ENCODE measurements around the gene TENM3. TPM values are rescaled to one million over a fixed set of nuclear protein-coding genes. Genes with fewer than 3 reads are reported as not detected.

Gene TENM3
- total RNA-seq, 1 donor from 2014 or later = 0.05 TPM

DNA sequence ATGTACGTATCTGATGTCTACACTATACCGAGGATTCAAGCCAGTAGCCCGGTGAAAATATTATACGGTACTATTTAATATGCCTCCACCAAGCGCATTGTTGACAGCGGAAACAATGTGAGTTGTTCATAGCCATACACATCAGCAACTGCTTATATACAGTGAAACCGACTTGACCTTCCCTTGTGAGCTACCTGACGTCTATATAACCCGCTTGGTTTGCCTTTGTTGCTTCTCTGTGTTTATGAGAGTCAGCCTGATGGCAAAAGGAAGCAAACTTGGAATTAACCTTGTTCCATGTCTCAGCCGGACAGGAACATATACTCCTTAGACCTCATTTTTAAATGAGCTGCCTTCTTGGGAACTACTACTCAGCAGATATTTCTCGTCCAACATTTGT lies 462.2 kb downstream of the TENM3 start:
- intact Hi-C loops (cut with micrococcal nuclease) = no loop called here
- Mint-ChIP-seq H3K27me3 (ENCODE audit: low read depth) (no peaks in the 10 kb centered on the region), H3K36me3 (ENCODE audit: low read depth) (no peaks in the 10 kb centered on the region), H3K9me3 (no peaks in the 10 kb centered on the region), H3K27ac (no peak overlapping the region), H3K4me3 (ENCODE audit: low read depth) (no peak overlapping the region), H3K4me1 (ENCODE audit: low read depth) (no peaks in the 10 kb centered on the region)
- DNase-seq (ENCODE audit: low spot score) = no peak

DNA sequence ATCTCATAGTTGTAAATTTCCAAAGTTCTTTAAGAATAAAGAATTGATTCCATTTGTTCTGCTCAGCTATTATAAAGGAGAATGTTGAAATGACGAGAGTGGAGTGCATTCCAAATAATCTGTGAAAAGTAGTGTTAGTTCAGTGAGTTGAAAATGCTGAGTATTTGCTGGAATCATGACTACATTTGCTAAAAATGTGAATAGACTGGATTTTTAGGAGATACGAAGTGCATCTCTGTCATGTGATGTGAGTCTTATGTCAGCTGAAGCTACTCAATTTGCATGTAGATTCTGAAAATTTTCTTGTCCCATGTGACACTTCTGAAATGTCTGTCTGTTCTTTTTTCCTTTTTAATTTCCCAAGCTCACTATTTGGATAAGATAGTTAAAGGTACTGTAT lies 468.0 kb downstream of the TENM3 start:
- no peaks in the 10 kb centered on the region for H3K36me3 Mint-ChIP-seq (ENCODE audit: low read depth)
- peaks cover 1% of the 10 kb centered on the region for H3K27me3 Mint-ChIP-seq (ENCODE audit: low read depth)
- no peak overlapping the region for H3K4me3 Mint-ChIP-seq (ENCODE audit: low read depth)
- H3K9me3 Mint-ChIP-seq = no peaks in the 10 kb centered on the region
- no peak overlapping the region for H3K27ac Mint-ChIP-seq
- intact Hi-C loops (cut with micrococcal nuclease) = no loop called here
- H3K4me1 Mint-ChIP-seq (ENCODE audit: low read depth) = no peaks in the 10 kb centered on the region
- DNase-seq (ENCODE audit: low spot score) = no peak

DNA sequence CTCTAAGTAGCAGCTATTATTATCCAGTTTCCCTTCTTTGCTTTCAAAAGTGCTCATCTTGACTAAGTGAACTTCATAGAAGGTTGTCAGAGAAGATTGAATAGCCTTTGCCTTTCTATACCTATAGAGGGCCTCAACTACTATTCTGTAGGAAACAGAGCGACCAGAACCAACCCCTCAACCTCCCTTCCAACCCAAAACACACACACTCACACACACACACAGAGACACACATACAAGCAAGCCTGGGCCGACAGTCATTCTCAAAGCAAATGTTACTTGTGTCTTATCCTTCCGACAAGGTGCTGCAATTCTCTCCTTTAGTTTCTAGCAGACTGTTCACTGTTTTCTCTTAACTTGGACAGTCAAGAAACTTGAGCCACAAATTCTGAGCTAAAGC lies 472.3 kb downstream of the TENM3 start:
- DNase-seq (ENCODE audit: low spot score) = no peak
- Mint-ChIP-seq H3K9me3 (no peaks in the 10 kb centered on the region), H3K36me3 (ENCODE audit: low read depth) (no peaks in the 10 kb centered on the region), H3K27me3 (ENCODE audit: low read depth) (peaks cover 1% of the 10 kb centered on the region), H3K4me1 (ENCODE audit: low read depth) (no peaks in the 10 kb centered on the region), H3K27ac (no peak overlapping the region), H3K4me3 (ENCODE audit: low read depth) (no peak overlapping the region)
- intact Hi-C loops (cut with micrococcal nuclease) = no loop called here

DNA sequence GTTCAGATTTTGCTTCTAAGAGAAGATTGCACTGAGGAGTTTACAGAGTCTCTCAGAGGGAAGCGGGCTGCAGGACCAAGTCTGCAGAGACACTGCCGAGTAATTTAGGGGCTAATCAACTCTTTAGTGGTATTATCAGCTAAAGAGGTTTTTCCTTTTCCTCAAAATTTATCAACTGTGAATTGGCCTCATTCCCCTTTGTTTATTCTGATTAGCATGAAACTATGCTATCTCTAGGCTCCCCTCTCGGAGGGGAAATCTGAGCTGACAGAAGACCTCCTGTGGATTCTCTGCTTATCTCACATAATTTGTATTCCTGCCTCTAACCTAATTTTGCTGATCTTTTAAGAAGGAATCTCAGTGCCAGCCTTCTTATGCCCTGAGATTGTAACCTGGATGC lies 473.0 kb downstream of the TENM3 start:
- intact Hi-C loops (cut with micrococcal nuclease) = no loop called here
- H3K9me3 Mint-ChIP-seq = no peaks in the 10 kb centered on the region
- no peaks in the 10 kb centered on the region for H3K4me1 Mint-ChIP-seq (ENCODE audit: low read depth)
- no peak overlapping the region for H3K27ac Mint-ChIP-seq
- H3K27me3 Mint-ChIP-seq (ENCODE audit: low read depth) = peaks cover 1% of the 10 kb centered on the region
- no peak for DNase-seq (ENCODE audit: low spot score)
- no peaks in the 10 kb centered on the region for H3K36me3 Mint-ChIP-seq (ENCODE audit: low read depth)
- H3K4me3 Mint-ChIP-seq (ENCODE audit: low read depth) = no peak overlapping the region

DNA sequence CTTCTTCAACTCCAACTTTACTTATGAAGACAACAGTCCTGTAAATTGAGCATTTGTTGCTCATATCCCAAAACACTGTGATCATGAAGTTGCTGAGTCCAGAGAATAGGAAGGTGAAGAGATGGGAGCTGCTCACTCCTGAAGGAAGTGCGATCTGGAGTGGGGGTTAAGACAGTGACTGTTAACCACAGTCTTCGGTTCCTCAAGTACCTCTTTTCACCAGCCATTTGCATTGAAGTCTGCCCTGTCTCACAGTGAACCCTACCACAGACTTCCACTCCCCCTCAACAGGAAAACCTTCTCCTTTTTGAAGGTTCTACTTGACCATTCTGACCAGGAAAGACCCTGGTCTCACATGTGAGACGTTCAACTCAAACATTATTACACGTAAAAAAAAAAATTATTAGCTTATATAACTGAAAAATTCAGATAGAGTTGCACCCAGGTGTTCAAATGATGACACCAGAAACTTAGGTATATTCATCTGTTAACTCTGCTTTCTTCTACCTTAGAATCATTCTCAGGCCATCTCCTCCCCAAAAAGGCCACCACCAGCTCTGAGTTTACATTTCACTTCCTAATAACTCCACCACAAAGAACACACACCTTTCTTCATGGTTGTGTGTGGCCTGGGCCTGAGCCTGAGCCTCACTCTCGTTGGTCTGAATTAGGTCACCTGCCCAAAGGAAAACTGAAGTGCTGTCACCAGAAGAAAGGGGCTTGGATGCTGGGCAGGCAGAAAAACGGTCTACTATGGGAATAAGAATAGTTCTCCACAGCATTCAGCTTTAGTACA lies 474.8 kb downstream of the TENM3 start:
- H3K27ac Mint-ChIP-seq = no peak overlapping the region
- no peaks in the 10 kb centered on the region for H3K27me3 Mint-ChIP-seq (ENCODE audit: low read depth)
- H3K9me3 Mint-ChIP-seq = no peaks in the 10 kb centered on the region
- intact Hi-C loops (cut with micrococcal nuclease) = no loop called here
- DNase-seq (ENCODE audit: low spot score) = no peak
- H3K4me1 Mint-ChIP-seq (ENCODE audit: low read depth) = no peaks in the 10 kb centered on the region
- H3K36me3 Mint-ChIP-seq (ENCODE audit: low read depth) = no peaks in the 10 kb centered on the region
- H3K4me3 Mint-ChIP-seq (ENCODE audit: low read depth) = no peak overlapping the region

DNA sequence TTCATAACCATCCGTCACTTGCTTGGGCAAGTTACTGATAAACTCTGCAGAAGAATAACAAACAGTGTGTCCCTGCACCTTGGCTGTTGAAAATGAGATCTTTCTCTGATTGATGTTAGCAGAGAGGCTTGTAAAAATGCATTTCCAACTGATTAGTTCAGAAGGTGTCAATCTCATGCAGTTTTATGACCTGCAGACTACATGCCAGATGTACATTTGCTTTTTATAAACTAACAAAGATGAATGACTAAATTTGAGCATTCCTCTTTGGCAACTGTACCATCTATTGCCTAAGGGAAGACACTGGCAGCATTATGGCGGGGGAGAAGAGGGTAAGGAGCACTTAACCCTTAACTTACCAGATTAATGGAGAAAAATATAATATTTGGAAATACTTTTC lies 481.2 kb downstream of the TENM3 start:
- intact Hi-C loops (cut with micrococcal nuclease) = no loop called here
- no peaks in the 10 kb centered on the region for H3K4me1 Mint-ChIP-seq (ENCODE audit: low read depth)

DNA sequence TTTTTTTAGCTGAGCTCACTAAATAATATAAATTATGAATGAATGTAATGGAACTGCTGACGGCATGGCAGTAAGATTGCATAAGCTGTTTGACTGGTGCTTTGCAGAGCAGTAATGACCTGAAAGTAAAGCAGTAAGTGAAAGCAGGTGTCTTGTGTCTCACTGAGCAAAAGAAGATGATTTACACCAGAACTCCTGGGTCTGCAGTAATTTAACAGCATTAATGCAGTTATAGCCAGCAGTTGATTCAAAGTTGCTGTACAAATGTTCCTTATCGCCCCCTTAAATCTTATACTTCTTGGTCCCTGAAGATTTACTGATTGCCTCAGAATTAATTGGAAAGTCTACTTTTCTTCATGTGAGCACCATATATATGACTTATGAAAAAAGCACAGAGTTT lies 486.3 kb downstream of the TENM3 start:
- Mint-ChIP-seq H3K4me3 (ENCODE audit: low read depth) (no peak overlapping the region), H3K27me3 (ENCODE audit: low read depth) (no peaks in the 10 kb centered on the region), H3K4me1 (ENCODE audit: low read depth) (no peaks in the 10 kb centered on the region), H3K36me3 (ENCODE audit: low read depth) (no peaks in the 10 kb centered on the region), H3K9me3 (no peaks in the 10 kb centered on the region), H3K27ac (no peak overlapping the region)
- intact Hi-C loops (cut with micrococcal nuclease) = no loop called here
- no peak for DNase-seq (ENCODE audit: low spot score)

More for the DNA sequence above, 481.2 kb downstream of the TENM3 start:
- H3K27ac Mint-ChIP-seq = no peak overlapping the region
- no peak for DNase-seq (ENCODE audit: low spot score)
- H3K9me3 Mint-ChIP-seq = no peaks in the 10 kb centered on the region
- H3K27me3 Mint-ChIP-seq (ENCODE audit: low read depth) = no peaks in the 10 kb centered on the region
- H3K4me3 Mint-ChIP-seq (ENCODE audit: low read depth) = no peak overlapping the region
- H3K36me3 Mint-ChIP-seq (ENCODE audit: low read depth) = no peaks in the 10 kb centered on the region

DNA sequence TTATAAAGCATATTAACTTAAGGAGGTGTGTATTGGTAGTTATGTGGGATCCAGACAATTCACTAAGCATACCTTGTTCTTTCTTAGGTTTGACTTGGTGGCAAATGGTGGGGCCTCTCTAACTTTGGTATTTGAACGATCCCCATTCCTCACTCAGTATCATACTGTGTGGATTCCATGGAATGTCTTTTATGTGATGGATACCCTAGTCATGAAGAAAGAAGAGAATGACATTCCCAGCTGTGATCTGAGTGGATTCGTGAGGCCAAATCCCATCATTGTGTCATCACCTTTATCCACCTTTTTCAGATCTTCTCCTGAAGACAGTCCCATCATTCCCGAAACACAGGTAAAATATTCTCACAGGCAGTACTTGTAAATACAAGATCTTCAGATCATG lies 487.6 kb downstream of the TENM3 start:
- no peak overlapping the region for H3K4me3 Mint-ChIP-seq (ENCODE audit: low read depth)
- no peaks in the 10 kb centered on the region for H3K36me3 Mint-ChIP-seq (ENCODE audit: low read depth)
- H3K9me3 Mint-ChIP-seq = no peaks in the 10 kb centered on the region
- no peak overlapping the region for H3K27ac Mint-ChIP-seq
- H3K27me3 Mint-ChIP-seq (ENCODE audit: low read depth) = no peaks in the 10 kb centered on the region
- H3K4me1 Mint-ChIP-seq (ENCODE audit: low read depth) = no peaks in the 10 kb centered on the region
- intact Hi-C loops (cut with micrococcal nuclease) = no loop called here
- no peak for DNase-seq (ENCODE audit: low spot score)

DNA sequence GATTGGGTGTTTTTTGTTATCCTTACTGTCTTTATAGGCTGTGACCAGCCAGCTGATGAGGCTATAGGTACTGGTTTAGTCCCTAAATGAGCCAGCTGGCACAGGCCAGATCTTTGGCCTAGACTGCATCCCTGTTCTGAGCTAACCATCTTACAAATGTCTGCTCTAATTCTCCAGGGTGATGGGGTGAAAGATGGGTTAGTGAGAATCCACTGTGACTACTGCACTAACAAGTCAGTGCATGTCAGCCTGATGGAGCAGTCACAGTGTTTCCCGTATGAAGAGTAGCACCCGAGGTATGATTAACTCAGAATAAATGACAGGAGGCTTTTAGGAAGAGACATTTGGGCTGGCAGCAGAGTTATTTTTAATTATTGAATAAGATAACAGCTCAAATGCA lies 493.0 kb downstream of the TENM3 start:
- no peaks in the 10 kb centered on the region for H3K27me3 Mint-ChIP-seq (ENCODE audit: low read depth)
- no peaks in the 10 kb centered on the region for H3K9me3 Mint-ChIP-seq
- no peaks in the 10 kb centered on the region for H3K4me1 Mint-ChIP-seq (ENCODE audit: low read depth)
- H3K27ac Mint-ChIP-seq = no peak overlapping the region
- no peaks in the 10 kb centered on the region for H3K36me3 Mint-ChIP-seq (ENCODE audit: low read depth)
- H3K4me3 Mint-ChIP-seq (ENCODE audit: low read depth) = no peak overlapping the region
- no peak for DNase-seq (ENCODE audit: low spot score)
- intact Hi-C loops (cut with micrococcal nuclease) = no loop called here

DNA sequence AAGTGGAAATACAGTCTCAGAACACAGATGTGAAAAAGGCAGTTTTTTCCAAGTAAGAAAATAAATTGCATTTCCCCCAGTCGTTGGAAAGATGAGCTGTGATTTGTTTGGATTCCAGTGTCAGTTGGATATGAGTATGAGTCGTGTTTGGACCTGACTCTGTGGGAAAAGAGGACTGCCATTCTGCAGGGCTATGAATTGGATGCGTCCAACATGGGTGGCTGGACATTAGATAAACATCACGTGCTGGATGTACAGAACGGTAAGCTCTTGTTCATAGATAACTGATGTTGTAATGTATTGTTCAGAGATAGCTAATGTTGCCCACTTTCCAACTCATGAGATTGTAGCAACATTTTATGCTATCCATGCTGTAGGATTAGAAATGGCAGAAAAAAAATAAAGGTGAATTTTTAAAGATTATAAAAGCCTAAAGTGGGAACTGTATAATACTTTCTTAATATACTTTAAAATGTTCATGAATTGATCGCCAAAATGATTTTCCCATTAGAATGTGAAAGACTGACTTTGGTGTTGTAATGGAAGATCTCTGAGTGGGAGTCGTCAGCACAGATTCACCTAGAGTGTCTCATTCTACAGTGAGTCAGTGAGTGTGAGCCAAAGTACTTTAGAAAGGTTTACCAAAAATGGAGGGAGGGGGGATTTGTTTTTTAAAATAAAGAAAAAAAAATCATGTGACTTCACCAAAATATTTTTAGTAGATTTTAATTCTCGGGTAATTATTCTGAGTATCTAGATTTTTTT lies 495.3 kb downstream of the TENM3 start:
- Mint-ChIP-seq H3K4me3 (ENCODE audit: low read depth) (no peak overlapping the region), H3K36me3 (ENCODE audit: low read depth) (no peaks in the 10 kb centered on the region), H3K4me1 (ENCODE audit: low read depth) (no peaks in the 10 kb centered on the region), H3K27me3 (ENCODE audit: low read depth) (no peaks in the 10 kb centered on the region), H3K27ac (no peak overlapping the region), H3K9me3 (no peaks in the 10 kb centered on the region)
- intact Hi-C loops (cut with micrococcal nuclease) = no loop called here
- DNase-seq (ENCODE audit: low spot score) = no peak

DNA sequence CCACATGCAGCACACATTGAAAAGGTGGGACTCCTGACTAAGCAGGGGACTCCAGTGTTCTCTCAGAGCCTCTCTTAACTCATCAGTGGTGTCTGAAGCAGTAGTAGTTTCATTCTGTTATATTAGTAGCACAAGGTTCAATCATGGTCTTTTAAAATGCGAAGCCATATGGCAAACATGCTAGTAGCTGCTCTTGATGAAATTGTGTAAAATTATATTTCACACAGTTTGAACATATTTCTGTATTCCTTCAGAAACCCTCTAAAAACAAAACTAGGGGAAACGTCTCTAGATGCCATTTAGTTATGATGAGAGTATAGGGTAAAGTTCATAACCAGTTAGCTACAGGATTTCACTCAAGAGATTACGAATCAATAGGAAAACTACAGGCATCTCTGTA lies 497.1 kb downstream of the TENM3 start:
- Mint-ChIP-seq H3K27ac (no peak overlapping the region), H3K36me3 (ENCODE audit: low read depth) (no peaks in the 10 kb centered on the region), H3K4me1 (ENCODE audit: low read depth) (no peaks in the 10 kb centered on the region), H3K4me3 (ENCODE audit: low read depth) (no peak overlapping the region), H3K9me3 (no peaks in the 10 kb centered on the region), H3K27me3 (ENCODE audit: low read depth) (no peaks in the 10 kb centered on the region)
- DNase-seq (ENCODE audit: low spot score) = no peak
- intact Hi-C loops (cut with micrococcal nuclease) = no loop called here

DNA sequence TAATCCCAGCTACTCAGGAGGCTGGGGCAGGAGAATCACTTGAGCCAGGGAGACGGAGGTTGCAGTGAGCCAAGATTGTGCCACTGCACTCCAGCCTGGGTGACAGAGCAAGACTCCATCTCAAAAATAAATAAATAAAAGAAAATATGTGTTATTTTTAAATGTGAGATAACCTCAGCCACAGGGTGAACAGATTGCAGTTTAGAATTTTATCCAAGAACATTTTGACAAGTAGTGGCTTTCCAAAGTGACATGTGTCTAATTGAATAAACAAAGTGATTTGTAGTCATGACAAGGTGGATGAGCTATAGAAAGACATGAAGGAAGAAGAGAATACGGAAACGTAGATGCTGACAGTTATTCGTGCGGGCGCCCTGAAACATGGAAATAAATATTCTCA lies 497.9 kb downstream of the TENM3 start:
- no peaks in the 10 kb centered on the region for H3K27me3 Mint-ChIP-seq (ENCODE audit: low read depth)
- H3K4me1 Mint-ChIP-seq (ENCODE audit: low read depth) = no peaks in the 10 kb centered on the region
- no peaks in the 10 kb centered on the region for H3K36me3 Mint-ChIP-seq (ENCODE audit: low read depth)
- intact Hi-C loops (cut with micrococcal nuclease) = no loop called here
- H3K9me3 Mint-ChIP-seq = no peaks in the 10 kb centered on the region
- H3K4me3 Mint-ChIP-seq (ENCODE audit: low read depth) = no peak overlapping the region
- H3K27ac Mint-ChIP-seq = no peak overlapping the region
- DNase-seq (ENCODE audit: low spot score) = no peak

DNA sequence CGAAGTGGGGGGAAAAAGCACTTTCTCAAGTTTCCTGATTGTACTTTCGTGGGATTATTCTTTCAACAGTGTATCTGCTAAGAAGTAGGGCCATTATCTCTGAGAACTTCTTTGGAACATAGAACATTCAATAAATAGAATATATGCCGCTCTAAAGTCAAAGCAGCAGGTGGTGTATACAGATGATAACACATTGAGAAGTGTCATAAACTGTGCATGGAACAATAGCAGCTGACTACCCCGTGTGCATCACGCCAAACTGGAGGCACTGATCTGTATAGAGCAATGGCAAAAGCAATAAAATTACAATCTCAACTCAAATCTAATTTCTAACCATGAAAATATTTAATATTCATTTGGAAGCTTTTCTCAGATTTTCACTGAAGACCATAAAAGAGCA lies 498.7 kb downstream of the TENM3 start:
- intact Hi-C loops (cut with micrococcal nuclease) = no loop called here
- H3K27me3 Mint-ChIP-seq (ENCODE audit: low read depth) = no peaks in the 10 kb centered on the region
- no peaks in the 10 kb centered on the region for H3K9me3 Mint-ChIP-seq
- H3K4me1 Mint-ChIP-seq (ENCODE audit: low read depth) = no peaks in the 10 kb centered on the region
- no peak overlapping the region for H3K27ac Mint-ChIP-seq
- no peak overlapping the region for H3K4me3 Mint-ChIP-seq (ENCODE audit: low read depth)
- H3K36me3 Mint-ChIP-seq (ENCODE audit: low read depth) = no peaks in the 10 kb centered on the region
- no peak for DNase-seq (ENCODE audit: low spot score)

All from activated T-helper 2 cell treated with anti-CD3 and anti-CD28 coated beads, Interferon-gamma antibody, Interleukin-2, Interleukin-4, amounts not matched to agents 10 μg/mL and 5 μg/mL and 100 μg/mL, durations not matched to agents 14 hours and 24 hours and 36 hours (primary cell).